Liver (tissue), 9 donors: Measurements from ENCODE around the gene GPAT3. TPM values are rescaled to one million over a fixed set of nuclear protein-coding genes. Genes with fewer than 3 reads are reported as not detected.
A peak's percentile ranks its signal among the peaks of the same experiment; 100 is the strongest.
"Not testable (repeated sequence)": the region's sequence is repeated elsewhere in the genome, so short reads cannot be mapped to it uniquely, and the experiment has no call there.

Experiments used
- DNase-seq: peaks from one replicate; pipeline ENCODE4 v3.0.0-alpha.2; 2017; ENCODE audit warnings: low spot score
- H3K27ac ChIP-seq, 2 donors: one replicate each; pipeline ENCODE4 v1.7.0; 2013; ENCODE audit warnings: inconsistent platforms in 2 of 2, low read length in 2 of 2, control low read depth in 1 of 2, low read depth in 1 of 2, mild to moderate bottlenecking in 1 of 2
- H3K27me3 ChIP-seq, 4 donors: one replicate each; pipeline versions ENCODE4 v1.6.1 to v1.7.0; 2013; ENCODE audit warnings: low read length in 3 of 4, inconsistent platforms in 1 of 4, mild to moderate bottlenecking in 1 of 4, moderate library complexity in 1 of 4; ENCODE audit not compliant: control insufficient read depth in 4 of 4, insufficient read depth in 4 of 4
- H3K36me3 ChIP-seq, 4 donors: one replicate each; pipeline versions ENCODE4 v1.6.1 to v1.7.0; 2013; ENCODE audit warnings: low read length in 3 of 4, mild to moderate bottlenecking in 3 of 4, low read depth in 1 of 4, moderate library complexity in 1 of 4; ENCODE audit not compliant: control insufficient read depth in 4 of 4, insufficient read depth in 3 of 4
- H3K4me1 ChIP-seq, 4 donors: one replicate each; pipeline versions ENCODE4 v1.6.1 to v1.7.0; 2013; ENCODE audit warnings: low read length in 3 of 4, mild to moderate bottlenecking in 3 of 4, moderate library complexity in 1 of 4; ENCODE audit not compliant: control insufficient read depth in 4 of 4, insufficient read depth in 4 of 4
- H3K4me3 ChIP-seq, 3 donors: one replicate each; pipeline versions ENCODE4 v1.6.1 to v1.7.0; 2013; ENCODE audit warnings: low read length in 3 of 3, control low read depth in 1 of 3, low read depth in 1 of 3, mild to moderate bottlenecking in 1 of 3
- H3K9ac ChIP-seq, 2 donors: one replicate each; pipeline ENCODE4 v1.7.0; 2013; ENCODE audit warnings: low read length in 2 of 2, mild to moderate bottlenecking in 2 of 2, moderate library complexity in 2 of 2, control low read depth in 1 of 2, low read depth in 1 of 2
- H3K9me3 ChIP-seq, 4 donors: one replicate each; pipeline versions ENCODE4 v1.6.1 to v1.7.0; 2013; ENCODE audit warnings: low read length in 3 of 4; ENCODE audit not compliant: control insufficient read depth in 4 of 4
- GABPA ChIP-seq, 2 donors: IDR thresholded peaks in 1 of 2; conservative IDR thresholded peaks in 1 of 2; 2 replicates each; pipeline ENCODE4 v1.6.1; 2016; ENCODE audit warnings: antibody characterized with exemption in 2 of 2, mild to moderate bottlenecking in 1 of 2, moderate library complexity in 1 of 2
- HNF4G ChIP-seq: IDR thresholded peaks from 2 replicates; pipeline ENCODE4 v1.6.1; 2016; ENCODE audit warnings: antibody characterized with exemption
- NR2F2 ChIP-seq: IDR thresholded peaks from 2 replicates; pipeline ENCODE4 v1.6.1; 2016; ENCODE audit warnings: antibody characterized with exemption
- RAD21 ChIP-seq, 2 donors: IDR thresholded peaks; 2 replicates each; pipeline ENCODE4 v1.6.1; 2016; ENCODE audit warnings: antibody characterized with exemption in 2 of 2, mild to moderate bottlenecking in 2 of 2
- RXRA ChIP-seq, 2 donors: IDR thresholded peaks; 2 replicates each; pipeline ENCODE4 v1.6.1; 2017 to 2018; ENCODE audit warnings: antibody characterized with exemption in 2 of 2, mild to moderate bottlenecking in 1 of 2
- SP1 ChIP-seq: IDR thresholded peaks from 2 replicates; pipeline ENCODE4 v1.6.1; 2018; ENCODE audit warnings: antibody characterized with exemption, mild to moderate bottlenecking
- TAF1 ChIP-seq: conservative IDR thresholded peaks from 2 replicates; pipeline ENCODE4 v1.6.1; 2016; ENCODE audit warnings: antibody characterized with exemption, mild to moderate bottlenecking
- WGBS: extraction: QIAGEN DNeasy Blood & Tissue Kit; methylation state at CpG from one replicate; pipeline ENCODE4 v1.1.7; 2013; 5-methylcytosine and 5-hydroxymethylcytosine counted together
- polyA plus RNA-seq, 2 donors: library from polyadenylated mRNA; stranded (reverse) in 1 of 2; unstranded in 1 of 2; fragments of 200-250 nt in 1 of 2; fragments of >200 nt in 1 of 2; fragmentation: Nextera tagmentation in 1 of 2; extraction: Ambion mirVana in 1 of 2; gene quantifications; one replicate each; pipeline versions ENCODE4 v1.2.1 to v1.2.3, GENCODE V29; 2013 to 2015
- total RNA-seq, 2 donors: library from RNA; depleted of rRNA; stranded (reverse); fragments of >200 nt; gene quantifications; one replicate each; pipeline ENCODE4 v1.2.3, GENCODE V29; 2014
- TF ChIP-seq, protein P1 (sequence below): IDR thresholded peaks from 2 replicates; pipeline ENCODE4 v1.6.1; 2016; ENCODE audit warnings: antibody characterized with exemption, mild to moderate bottlenecking
- TF ChIP-seq, protein P2 (sequence below): IDR thresholded peaks from 2 replicates; pipeline ENCODE4 v1.6.1; 2016; ENCODE audit warnings: antibody characterized with exemption
- TF ChIP-seq, protein P3 (sequence below): IDR thresholded peaks from 2 replicates; pipeline ENCODE4 v1.6.1; 2016; ENCODE audit warnings: antibody characterized with exemption
- TF ChIP-seq, protein P4 (sequence below): fragments of 150-350 bp; IDR thresholded peaks from 2 replicates; pipeline ENCODE4 v1.5.1; 2017; ENCODE audit warnings: improper control_type of control experiment, low read depth, low read length; ENCODE audit not compliant: missing input control
- donor health status: healthy.
- donor health status: healthy.
- donor health status: healthy.
- donor health status: healthy.
- donor health status: healthy.

The GPAT3 gene
- total and polyA plus RNA-seq, 4 donors, result 1.8 to 6.2 (median 4.5) TPM

DNA sequence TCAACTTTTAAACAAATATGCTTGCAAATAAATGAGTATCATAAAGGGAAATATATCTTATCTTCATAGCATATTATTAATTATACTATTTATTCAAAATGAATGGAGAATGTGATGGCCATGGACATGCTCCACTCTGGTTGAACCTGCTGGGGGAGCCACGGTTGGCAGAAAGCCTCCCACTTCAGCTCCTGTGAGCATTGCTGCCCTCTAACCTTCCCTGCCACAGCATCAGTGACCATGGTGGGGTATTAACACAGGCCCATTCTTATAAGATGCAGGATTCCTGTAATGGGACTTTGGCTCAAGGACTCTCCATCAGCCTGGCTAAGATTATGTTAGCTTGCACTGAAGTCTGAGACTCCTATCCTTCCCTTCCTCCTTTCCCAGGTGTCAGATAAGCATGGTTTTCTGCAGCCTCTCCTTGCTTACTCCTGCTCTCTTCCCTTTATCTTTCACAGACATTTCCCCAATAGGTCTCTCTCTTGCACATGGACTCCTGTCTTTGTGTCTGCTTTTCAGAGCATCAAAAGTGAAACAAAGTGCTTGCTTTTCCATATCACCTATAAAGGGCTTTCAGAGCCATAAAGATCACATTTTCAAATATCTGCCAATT lies 46.1 kb upstream of the GPAT3 start:
- H3K27me3 ChIP-seq, result no peaks in the 10 kb centered on the region
- H3K27ac ChIP-seq, result no peak overlapping the region
- H3K9ac ChIP-seq, result no peak overlapping the region
- no peak overlapping the region for H3K4me3 ChIP-seq
- TF ChIP-seq HNF4G (no peak), RAD21 (IDR thresholded peaks at IDR 0.05) (no peak), RXRA (IDR thresholded peaks at IDR 0.05) (no peak), TAF1 (no peak), GABPA (IDR thresholded peaks at IDR 0.05 in 1 of 2, conservative IDR thresholded peaks at IDR 0.05 in 1 of 2) (no peak), SP1 (no peak)
- TF ChIP-seq, protein P1, sequence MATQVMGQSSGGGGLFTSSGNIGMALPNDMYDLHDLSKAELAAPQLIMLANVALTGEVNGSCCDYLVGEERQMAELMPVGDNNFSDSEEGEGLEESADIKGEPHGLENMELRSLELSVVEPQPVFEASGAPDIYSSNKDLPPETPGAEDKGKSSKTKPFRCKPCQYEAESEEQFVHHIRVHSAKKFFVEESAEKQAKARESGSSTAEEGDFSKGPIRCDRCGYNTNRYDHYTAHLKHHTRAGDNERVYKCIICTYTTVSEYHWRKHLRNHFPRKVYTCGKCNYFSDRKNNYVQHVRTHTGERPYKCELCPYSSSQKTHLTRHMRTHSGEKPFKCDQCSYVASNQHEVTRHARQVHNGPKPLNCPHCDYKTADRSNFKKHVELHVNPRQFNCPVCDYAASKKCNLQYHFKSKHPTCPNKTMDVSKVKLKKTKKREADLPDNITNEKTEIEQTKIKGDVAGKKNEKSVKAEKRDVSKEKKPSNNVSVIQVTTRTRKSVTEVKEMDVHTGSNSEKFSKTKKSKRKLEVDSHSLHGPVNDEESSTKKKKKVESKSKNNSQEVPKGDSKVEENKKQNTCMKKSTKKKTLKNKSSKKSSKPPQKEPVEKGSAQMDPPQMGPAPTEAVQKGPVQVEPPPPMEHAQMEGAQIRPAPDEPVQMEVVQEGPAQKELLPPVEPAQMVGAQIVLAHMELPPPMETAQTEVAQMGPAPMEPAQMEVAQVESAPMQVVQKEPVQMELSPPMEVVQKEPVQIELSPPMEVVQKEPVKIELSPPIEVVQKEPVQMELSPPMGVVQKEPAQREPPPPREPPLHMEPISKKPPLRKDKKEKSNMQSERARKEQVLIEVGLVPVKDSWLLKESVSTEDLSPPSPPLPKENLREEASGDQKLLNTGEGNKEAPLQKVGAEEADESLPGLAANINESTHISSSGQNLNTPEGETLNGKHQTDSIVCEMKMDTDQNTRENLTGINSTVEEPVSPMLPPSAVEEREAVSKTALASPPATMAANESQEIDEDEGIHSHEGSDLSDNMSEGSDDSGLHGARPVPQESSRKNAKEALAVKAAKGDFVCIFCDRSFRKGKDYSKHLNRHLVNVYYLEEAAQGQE, result no peak
- TF ChIP-seq, protein P2, sequence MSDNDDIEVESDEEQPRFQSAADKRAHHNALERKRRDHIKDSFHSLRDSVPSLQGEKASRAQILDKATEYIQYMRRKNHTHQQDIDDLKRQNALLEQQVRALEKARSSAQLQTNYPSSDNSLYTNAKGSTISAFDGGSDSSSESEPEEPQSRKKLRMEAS, result no peak
- TF ChIP-seq, protein P3, sequence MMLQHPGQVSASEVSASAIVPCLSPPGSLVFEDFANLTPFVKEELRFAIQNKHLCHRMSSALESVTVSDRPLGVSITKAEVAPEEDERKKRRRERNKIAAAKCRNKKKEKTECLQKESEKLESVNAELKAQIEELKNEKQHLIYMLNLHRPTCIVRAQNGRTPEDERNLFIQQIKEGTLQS, result no peak
- H3K36me3 ChIP-seq, result no peaks in the 10 kb centered on the region
- WGBS, result 20% methylated on average over 1 of the region's 1 CpG
- DNase-seq, result no peak
- H3K4me1 ChIP-seq, result peaks cover 4 to 12% (median 10%) of the 10 kb centered on the region in 4 donors
- H3K9me3 ChIP-seq, result no peaks in the 10 kb centered on the region

DNA sequence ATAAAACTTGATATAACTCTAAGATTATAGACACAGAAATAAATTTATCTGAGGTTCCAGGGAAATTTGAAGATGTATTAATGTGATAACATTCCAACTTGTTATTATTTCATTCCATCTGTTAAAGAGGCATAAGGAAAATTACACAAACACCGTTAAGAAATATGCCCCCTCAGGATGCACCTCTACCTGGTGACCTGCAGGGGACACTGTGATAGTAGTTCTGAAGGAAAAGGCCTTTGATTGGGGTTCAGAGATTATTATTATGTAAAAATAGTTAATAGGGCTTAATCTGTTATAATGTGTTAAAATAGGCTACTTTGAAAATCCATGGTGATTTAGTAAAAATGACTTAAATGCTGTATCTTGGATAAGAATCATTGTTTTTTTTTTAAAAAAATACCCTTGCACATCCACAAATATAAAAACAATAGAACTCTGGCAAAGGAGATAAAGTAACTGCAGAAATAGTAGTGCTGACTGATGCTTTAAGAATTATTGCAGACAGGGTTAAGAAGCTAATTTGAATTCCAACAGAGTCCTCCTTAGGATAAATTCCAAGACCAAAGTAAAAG lies 44.9 kb upstream of the GPAT3 start:
- TF ChIP-seq NR2F2 (no peak), TAF1 (no peak), RAD21 (IDR thresholded peaks at IDR 0.05) (peak; percentile 34 to 62)
- TF ChIP-seq, protein P4, sequence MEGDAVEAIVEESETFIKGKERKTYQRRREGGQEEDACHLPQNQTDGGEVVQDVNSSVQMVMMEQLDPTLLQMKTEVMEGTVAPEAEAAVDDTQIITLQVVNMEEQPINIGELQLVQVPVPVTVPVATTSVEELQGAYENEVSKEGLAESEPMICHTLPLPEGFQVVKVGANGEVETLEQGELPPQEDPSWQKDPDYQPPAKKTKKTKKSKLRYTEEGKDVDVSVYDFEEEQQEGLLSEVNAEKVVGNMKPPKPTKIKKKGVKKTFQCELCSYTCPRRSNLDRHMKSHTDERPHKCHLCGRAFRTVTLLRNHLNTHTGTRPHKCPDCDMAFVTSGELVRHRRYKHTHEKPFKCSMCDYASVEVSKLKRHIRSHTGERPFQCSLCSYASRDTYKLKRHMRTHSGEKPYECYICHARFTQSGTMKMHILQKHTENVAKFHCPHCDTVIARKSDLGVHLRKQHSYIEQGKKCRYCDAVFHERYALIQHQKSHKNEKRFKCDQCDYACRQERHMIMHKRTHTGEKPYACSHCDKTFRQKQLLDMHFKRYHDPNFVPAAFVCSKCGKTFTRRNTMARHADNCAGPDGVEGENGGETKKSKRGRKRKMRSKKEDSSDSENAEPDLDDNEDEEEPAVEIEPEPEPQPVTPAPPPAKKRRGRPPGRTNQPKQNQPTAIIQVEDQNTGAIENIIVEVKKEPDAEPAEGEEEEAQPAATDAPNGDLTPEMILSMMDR, result peak; percentile 53
- H3K36me3 ChIP-seq, result no peaks in the 10 kb centered on the region
- 18% methylated on average over 1 of the region's 1 CpG for WGBS
- H3K27me3 ChIP-seq, result no peaks in the 10 kb centered on the region
- H3K9me3 ChIP-seq, result no peaks in the 10 kb centered on the region
- DNase-seq, result no peak
- H3K9ac ChIP-seq, result no peak overlapping the region
- peaks cover 4 to 7% (median 5%) of the 10 kb centered on the region in 4 donors for H3K4me1 ChIP-seq
- H3K4me3 ChIP-seq, result no peak overlapping the region
- no peak overlapping the region for H3K27ac ChIP-seq

DNA sequence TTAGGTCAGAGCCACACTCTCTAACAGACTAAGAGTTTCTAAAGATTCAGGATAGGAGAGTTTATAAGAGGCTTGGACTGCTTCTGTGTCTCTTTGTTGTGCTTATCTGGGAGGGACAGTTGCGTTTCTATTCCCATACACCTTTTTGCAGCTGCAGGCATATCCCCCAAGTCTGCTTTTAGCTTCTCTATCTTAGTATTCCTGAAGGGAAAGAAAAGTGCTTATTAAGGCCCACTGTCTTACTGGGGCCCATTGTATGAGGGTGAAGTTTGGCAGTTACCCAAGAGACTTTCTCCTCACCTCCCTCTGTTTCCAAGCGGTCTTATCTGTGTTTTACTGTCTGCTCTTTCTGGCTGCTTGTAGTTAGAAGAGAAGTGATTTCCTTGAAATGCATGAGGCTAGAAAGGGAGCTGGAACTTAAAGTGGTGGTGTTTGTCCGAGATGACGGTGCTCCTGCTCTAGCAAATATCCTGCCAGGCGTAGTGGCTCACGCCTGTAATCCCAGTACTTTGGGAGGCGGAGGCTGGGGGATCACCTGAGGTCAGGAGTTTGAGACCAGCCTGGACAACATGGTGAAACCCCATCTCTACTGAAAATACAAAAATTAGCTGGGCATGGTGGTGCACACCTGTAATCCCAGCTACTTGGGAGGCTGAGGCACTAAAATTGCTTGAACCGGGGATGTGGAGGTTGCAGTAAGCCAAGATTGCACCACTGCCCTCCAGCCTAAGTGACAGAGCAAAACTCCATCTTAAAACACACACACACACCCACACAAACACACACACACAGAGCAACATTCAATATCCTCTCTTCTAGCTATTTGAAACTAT lies 39.6 kb upstream of the GPAT3 start:
- not testable (repeated sequence) for H3K27me3 ChIP-seq, DNase-seq, H3K9ac ChIP-seq, H3K9me3 ChIP-seq, H3K4me3 ChIP-seq, H3K27ac ChIP-seq, H3K4me1 ChIP-seq, H3K36me3 ChIP-seq
- WGBS, result 83% methylated on average over 8 of the region's 8 CpGs
